ENCODE measurements around the gene C1orf141.

Gene C1orf141

GRCh38 chr1:67124455-67124854 is 10.3 kb downstream of the C1orf141 start:
- Histone ChIP-seq H3K9me3 (ENCODE audit: control insufficient read depth, low read length) (peaks cover 7% of the 10 kb centered on the region), H2BK120ac (ENCODE audit: low read depth, low read length) (no peak overlapping the region), H2BK5ac (ENCODE audit: low read depth, low read length, poor library complexity, severe bottlenecking) (no peak overlapping the region), H4K91ac (ENCODE audit: low read length) (no peak overlapping the region), H3K4ac (ENCODE audit: low read depth in 1 of 2, low read length in 2 of 2) (no peak overlapping the region), H3K36me3 (ENCODE audit: control insufficient read depth in 1 of 2, insufficient read depth in 2 of 2, low read depth in 1 of 2, low read length in 2 of 2) (no peaks in the 10 kb centered on the region), H3K4me2 (ENCODE audit: low read length, poor library complexity, severe bottlenecking) (no peak overlapping the region), H3K4me1 (ENCODE audit: control insufficient read depth, insufficient read depth, low read depth, low read length) (no peaks in the 10 kb centered on the region), H3K9ac (ENCODE audit: low read length) (no peak overlapping the region), H2AK5ac (ENCODE audit: low read length, severe bottlenecking) (no peak overlapping the region), H3K18ac (ENCODE audit: low read depth in 1 of 2, low read length in 2 of 2) (no peak overlapping the region), H2BK12ac (ENCODE audit: low read length in 2 of 2) (no peak overlapping the region), H4K8ac (ENCODE audit: low read length) (no peak overlapping the region), H3K4me3 (ENCODE audit: insufficient read depth in 1 of 2, low read depth in 1 of 2, low read length in 2 of 2) (no peak overlapping the region), H3K27ac (ENCODE audit: low read length, poor library complexity, severe bottlenecking) (no peak overlapping the region), H3K79me1 (replicated peaks; ENCODE audit: low read length, poor library complexity, severe bottlenecking) (no peaks in the 10 kb centered on the region), H3K23ac (ENCODE audit: low read length in 2 of 2) (no peak overlapping the region), H3K14ac (ENCODE audit: low read length in 2 of 2) (peak overlapping the region in 1 of 2 experiments; percentile 65), H2AFZ (ENCODE audit: low read depth, low read length) (no peak overlapping the region), H3K27me3 (ENCODE audit: control insufficient read depth in 1 of 2, insufficient read depth in 1 of 2, low read length in 2 of 2) (no peaks in the 10 kb centered on the region), H2BK15ac (ENCODE audit: low read depth, poor library complexity, severe bottlenecking) (no peak overlapping the region)
- DNase-seq, result no peak
- 93% methylated on average over 4 of the region's 4 CpGs for WGBS

DNA sequence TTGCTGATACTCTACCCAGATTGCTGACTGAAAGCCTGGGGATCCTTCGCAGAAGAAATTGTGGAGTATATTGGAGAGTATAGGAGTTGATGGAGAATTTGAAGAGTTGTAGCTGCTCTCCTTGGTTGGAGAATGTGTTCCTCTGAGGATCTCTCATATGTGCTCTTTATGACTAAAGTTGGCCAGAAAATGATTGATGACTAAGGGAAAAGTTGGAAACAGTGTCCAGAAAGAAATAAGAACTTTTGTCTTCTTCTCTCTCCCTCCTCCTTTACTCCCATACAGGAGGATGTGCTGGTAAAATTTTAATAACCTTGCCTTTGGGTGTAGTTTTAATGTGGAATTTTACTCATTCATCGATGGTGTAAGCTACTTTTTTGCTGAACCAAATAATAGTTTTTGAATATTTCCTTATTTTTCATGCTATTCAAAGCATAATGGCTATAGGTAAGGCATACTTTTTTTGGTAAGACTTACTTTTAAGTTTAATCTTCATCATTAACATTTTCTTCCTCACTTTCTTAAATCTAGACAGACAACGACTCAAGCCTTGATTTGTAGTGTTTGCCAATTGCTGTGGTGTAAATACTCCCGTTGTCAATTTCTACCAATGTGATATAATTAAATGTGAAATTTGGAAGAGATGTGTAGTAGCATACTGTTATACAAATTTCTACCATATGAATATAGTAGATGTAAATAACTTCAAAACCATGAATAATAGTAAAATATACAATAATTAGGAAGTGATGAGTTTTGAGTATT is 13.7 kb downstream of the C1orf141 start:
- Histone ChIP-seq H2AFZ (ENCODE audit: low read depth, low read length) (no peak overlapping the region), H3K9me3 (ENCODE audit: control insufficient read depth, low read length) (peaks cover 7% of the 10 kb centered on the region), H4K8ac (ENCODE audit: low read length) (no peak overlapping the region), H3K18ac (ENCODE audit: low read depth in 1 of 2, low read length in 2 of 2) (no peak overlapping the region), H3K14ac (ENCODE audit: low read length in 2 of 2) (no peak overlapping the region), H3K27me3 (ENCODE audit: control insufficient read depth in 1 of 2, insufficient read depth in 1 of 2, low read length in 2 of 2) (no peaks in the 10 kb centered on the region), H3K27ac (ENCODE audit: low read length, poor library complexity, severe bottlenecking) (no peak overlapping the region), H2BK15ac (ENCODE audit: low read depth, poor library complexity, severe bottlenecking) (no peak overlapping the region), H3K4me3 (ENCODE audit: insufficient read depth in 1 of 2, low read depth in 1 of 2, low read length in 2 of 2) (no peak overlapping the region), H2BK5ac (ENCODE audit: low read depth, low read length, poor library complexity, severe bottlenecking) (no peak overlapping the region), H3K79me1 (replicated peaks; ENCODE audit: low read length, poor library complexity, severe bottlenecking) (no peaks in the 10 kb centered on the region), H3K9ac (ENCODE audit: low read length) (no peak overlapping the region), H3K4ac (ENCODE audit: low read depth in 1 of 2, low read length in 2 of 2) (no peak overlapping the region), H3K23ac (ENCODE audit: low read length in 2 of 2) (no peak overlapping the region), H3K4me2 (ENCODE audit: low read length, poor library complexity, severe bottlenecking) (no peak overlapping the region), H2AK5ac (ENCODE audit: low read length, severe bottlenecking) (no peak overlapping the region), H2BK120ac (ENCODE audit: low read depth, low read length) (no peak overlapping the region), H3K36me3 (ENCODE audit: control insufficient read depth in 1 of 2, insufficient read depth in 2 of 2, low read depth in 1 of 2, low read length in 2 of 2) (no peaks in the 10 kb centered on the region), H2BK12ac (ENCODE audit: low read length in 2 of 2) (no peak overlapping the region), H4K91ac (ENCODE audit: low read length) (no peak overlapping the region), H3K4me1 (ENCODE audit: control insufficient read depth, insufficient read depth, low read depth, low read length) (no peaks in the 10 kb centered on the region)
- 90% methylated on average over 1 of the region's 4 CpGs for WGBS
- DNase-seq, result no peak

DNA sequence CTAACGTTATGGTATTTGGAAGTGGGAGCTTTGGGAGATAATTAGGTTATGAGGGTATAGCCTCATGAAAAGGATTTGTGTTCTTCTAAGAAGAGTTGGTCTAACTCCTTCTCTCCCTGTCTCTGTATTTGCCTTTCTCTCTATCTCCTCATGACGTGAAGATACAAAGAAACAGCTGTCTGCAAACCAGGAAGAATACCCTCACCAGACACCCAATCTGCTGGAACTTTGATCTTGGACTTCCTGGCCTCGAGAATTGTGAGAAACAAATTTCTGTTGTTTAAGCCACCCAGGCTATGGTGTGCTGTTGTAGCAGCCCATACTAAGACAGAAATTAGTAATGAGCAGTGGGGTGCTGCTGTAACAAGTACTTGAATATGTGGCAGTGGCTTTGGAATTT is 16.1 kb downstream of the C1orf141 start:
- Histone ChIP-seq H2BK5ac (ENCODE audit: low read depth, low read length, poor library complexity, severe bottlenecking) (no peak overlapping the region), H3K4ac (ENCODE audit: low read depth in 1 of 2, low read length in 2 of 2) (no peak overlapping the region), H3K27ac (ENCODE audit: low read length, poor library complexity, severe bottlenecking) (no peak overlapping the region), H3K4me2 (ENCODE audit: low read length, poor library complexity, severe bottlenecking) (no peak overlapping the region), H2AK5ac (ENCODE audit: low read length, severe bottlenecking) (no peak overlapping the region), H3K9ac (ENCODE audit: low read length) (no peak overlapping the region), H4K8ac (ENCODE audit: low read length) (no peak overlapping the region), H2BK15ac (ENCODE audit: low read depth, poor library complexity, severe bottlenecking) (no peak overlapping the region), H3K27me3 (ENCODE audit: control insufficient read depth in 1 of 2, insufficient read depth in 1 of 2, low read length in 2 of 2) (no peaks in the 10 kb centered on the region), H2AFZ (ENCODE audit: low read depth, low read length) (peak overlapping the region; percentile 31), H2BK12ac (ENCODE audit: low read length in 2 of 2) (no peak overlapping the region), H3K79me1 (replicated peaks; ENCODE audit: low read length, poor library complexity, severe bottlenecking) (no peaks in the 10 kb centered on the region), H2BK120ac (ENCODE audit: low read depth, low read length) (no peak overlapping the region), H3K18ac (ENCODE audit: low read depth in 1 of 2, low read length in 2 of 2) (no peak overlapping the region), H3K36me3 (ENCODE audit: control insufficient read depth in 1 of 2, insufficient read depth in 2 of 2, low read depth in 1 of 2, low read length in 2 of 2) (no peaks in the 10 kb centered on the region), H3K23ac (ENCODE audit: low read length in 2 of 2) (no peak overlapping the region), H3K4me3 (ENCODE audit: insufficient read depth in 1 of 2, low read depth in 1 of 2, low read length in 2 of 2) (no peak overlapping the region), H4K91ac (ENCODE audit: low read length) (no peak overlapping the region), H3K9me3 (ENCODE audit: control insufficient read depth, low read length) (peaks cover 7% of the 10 kb centered on the region), H3K4me1 (ENCODE audit: control insufficient read depth, insufficient read depth, low read depth, low read length) (no peaks in the 10 kb centered on the region), H3K14ac (ENCODE audit: low read length in 2 of 2) (no peak overlapping the region)
- 60% methylated on average over 3 of the region's 3 CpGs for WGBS
- no peak for DNase-seq

- Histone ChIP-seq H3K4me1 (ENCODE audit: control insufficient read depth, insufficient read depth, low read depth, low read length) (no peaks in the 10 kb centered on the region), H3K4me2 (ENCODE audit: low read length, poor library complexity, severe bottlenecking) (no peak overlapping the region), H3K27me3 (ENCODE audit: control insufficient read depth in 1 of 2, insufficient read depth in 1 of 2, low read length in 2 of 2) (no peaks in the 10 kb centered on the region)
These were observed 16.6 kb downstream of the C1orf141 start for GRCh38 chr1:67118191-67118590.

More at GRCh38 chr1:67118191-67118590, 16.6 kb downstream of the C1orf141 start:
- DNase-seq, result no peak
- no peak overlapping the region for H3K4ac ChIP-seq (ENCODE audit: low read depth in 1 of 2, low read length in 2 of 2)
- H2AFZ ChIP-seq (ENCODE audit: low read depth, low read length), result peak overlapping the region; percentile 31
- no peak overlapping the region for H2BK5ac ChIP-seq (ENCODE audit: low read depth, low read length, poor library complexity, severe bottlenecking)
- no peak overlapping the region for H3K18ac ChIP-seq (ENCODE audit: low read depth in 1 of 2, low read length in 2 of 2)
- no peak overlapping the region for H4K91ac ChIP-seq (ENCODE audit: low read length)
- no peaks in the 10 kb centered on the region for H3K79me1 ChIP-seq (replicated peaks; ENCODE audit: low read length, poor library complexity, severe bottlenecking)
- no peak overlapping the region for H3K4me3 ChIP-seq (ENCODE audit: insufficient read depth in 1 of 2, low read depth in 1 of 2, low read length in 2 of 2)
- no peak overlapping the region for H2AK5ac ChIP-seq (ENCODE audit: low read length, severe bottlenecking)
- H3K9me3 ChIP-seq (ENCODE audit: control insufficient read depth, low read length), result peaks cover 7% of the 10 kb centered on the region
- H2BK15ac ChIP-seq (ENCODE audit: low read depth, poor library complexity, severe bottlenecking), result no peak overlapping the region
- H2BK12ac ChIP-seq (ENCODE audit: low read length in 2 of 2), result no peak overlapping the region
- H3K23ac ChIP-seq (ENCODE audit: low read length in 2 of 2), result no peak overlapping the region
- H3K14ac ChIP-seq (ENCODE audit: low read length in 2 of 2), result no peak overlapping the region
- H3K9ac ChIP-seq (ENCODE audit: low read length), result no peak overlapping the region
- no peak overlapping the region for H3K27ac ChIP-seq (ENCODE audit: low read length, poor library complexity, severe bottlenecking)
- H4K8ac ChIP-seq (ENCODE audit: low read length), result no peak overlapping the region
- H2BK120ac ChIP-seq (ENCODE audit: low read depth, low read length), result no peak overlapping the region
- no peaks in the 10 kb centered on the region for H3K36me3 ChIP-seq (ENCODE audit: control insufficient read depth in 1 of 2, insufficient read depth in 2 of 2, low read depth in 1 of 2, low read length in 2 of 2)

All from mesenchymal stem cell (in vitro differentiated cells and primary cell).